ENCODE measurements around the gene ZNF688.
"Not testable (repeated sequence)": the region's sequence is repeated elsewhere in the genome, so short reads cannot be mapped to it uniquely, and the experiment has no call there.

ZNF688 gene

GRCh38 chr16:30543067-30543466 lies 28.4 kb downstream of the ZNF688 start:
- DNase-seq: no peak
- no peaks in the 10 kb centered on the region for H3K36me3 ChIP-seq (replicated peaks)
- H3K27ac ChIP-seq: no peak overlapping the region
- H3K27me3 ChIP-seq (replicated peaks): no peaks in the 10 kb centered on the region
- no peak overlapping the region for H3K4me3 ChIP-seq (ENCODE audit: low read depth, low read length)
- in situ Hi-C loops (cut with HindIII; ENCODE audit: low pct_ligation_motif_present, low sequenced_read_pairs): no loop called here
- TF ChIP-seq, protein P1, sequence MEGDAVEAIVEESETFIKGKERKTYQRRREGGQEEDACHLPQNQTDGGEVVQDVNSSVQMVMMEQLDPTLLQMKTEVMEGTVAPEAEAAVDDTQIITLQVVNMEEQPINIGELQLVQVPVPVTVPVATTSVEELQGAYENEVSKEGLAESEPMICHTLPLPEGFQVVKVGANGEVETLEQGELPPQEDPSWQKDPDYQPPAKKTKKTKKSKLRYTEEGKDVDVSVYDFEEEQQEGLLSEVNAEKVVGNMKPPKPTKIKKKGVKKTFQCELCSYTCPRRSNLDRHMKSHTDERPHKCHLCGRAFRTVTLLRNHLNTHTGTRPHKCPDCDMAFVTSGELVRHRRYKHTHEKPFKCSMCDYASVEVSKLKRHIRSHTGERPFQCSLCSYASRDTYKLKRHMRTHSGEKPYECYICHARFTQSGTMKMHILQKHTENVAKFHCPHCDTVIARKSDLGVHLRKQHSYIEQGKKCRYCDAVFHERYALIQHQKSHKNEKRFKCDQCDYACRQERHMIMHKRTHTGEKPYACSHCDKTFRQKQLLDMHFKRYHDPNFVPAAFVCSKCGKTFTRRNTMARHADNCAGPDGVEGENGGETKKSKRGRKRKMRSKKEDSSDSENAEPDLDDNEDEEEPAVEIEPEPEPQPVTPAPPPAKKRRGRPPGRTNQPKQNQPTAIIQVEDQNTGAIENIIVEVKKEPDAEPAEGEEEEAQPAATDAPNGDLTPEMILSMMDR (IDR thresholded peaks at IDR 0.05; ENCODE audit: low read depth, low read length, missing control alignments): no peak

DNA sequence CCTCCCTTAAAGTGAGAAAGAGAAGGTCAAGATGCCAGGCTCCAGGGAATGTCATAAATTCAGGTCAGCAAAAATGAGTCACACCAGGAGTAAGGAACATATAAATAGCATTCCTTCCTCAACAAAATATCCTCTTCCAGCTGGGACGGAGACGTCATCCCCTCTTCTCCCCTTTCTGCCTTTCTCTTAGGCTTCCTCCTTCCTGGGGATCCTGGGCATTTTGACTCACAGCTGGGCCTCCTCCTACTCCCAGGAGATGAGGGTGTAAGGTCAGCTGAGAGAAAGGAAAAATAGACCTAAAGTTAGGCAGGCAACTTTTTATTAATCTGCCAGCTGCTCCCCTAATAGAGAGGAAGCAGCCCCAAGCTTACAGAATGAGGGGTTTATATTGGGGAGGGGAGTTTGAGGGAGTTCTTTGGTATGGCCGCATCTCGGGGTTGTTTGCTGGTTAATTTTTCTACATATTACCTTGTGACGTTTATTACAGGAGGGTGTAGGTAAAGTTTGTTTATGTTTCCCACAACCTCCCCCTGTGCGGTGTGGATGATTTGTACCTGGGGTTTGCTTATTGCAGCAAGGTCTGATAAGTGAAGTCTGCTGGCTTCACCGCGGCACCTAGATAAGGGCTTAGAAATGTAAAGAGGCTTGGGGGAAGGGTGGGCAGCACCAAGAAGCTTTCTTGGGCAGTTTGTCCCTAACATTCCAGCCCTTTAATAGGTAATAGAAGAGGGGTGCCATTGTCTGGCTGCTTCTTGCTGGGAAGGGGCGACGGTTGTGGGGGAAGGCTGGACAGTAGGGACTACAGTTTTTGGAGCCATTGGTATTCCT lies 29.8 kb downstream of the ZNF688 start:
- no peak overlapping the region for H3K27ac ChIP-seq
- TF ChIP-seq, protein P1 (IDR thresholded peaks at IDR 0.05; ENCODE audit: low read depth, low read length, missing control alignments): no peak
- in situ Hi-C loops (cut with HindIII; ENCODE audit: low pct_ligation_motif_present, low sequenced_read_pairs): no loop called here

GRCh38 chr16:30540916-30541464 lies 30.5 kb downstream of the ZNF688 start:
- H3K4me3 ChIP-seq (ENCODE audit: low read depth, low read length); H3K27me3 ChIP-seq (replicated peaks); H3K36me3 ChIP-seq (replicated peaks); H3K27ac ChIP-seq; in situ Hi-C loops (cut with HindIII; ENCODE audit: low pct_ligation_motif_present, low sequenced_read_pairs); DNase-seq: not testable (repeated sequence)

More for the DNA sequence above, 29.8 kb downstream of the ZNF688 start:
- Histone ChIP-seq H3K27me3 (replicated peaks) (no peaks in the 10 kb centered on the region), H3K4me3 (ENCODE audit: low read depth, low read length) (no peak overlapping the region), H3K36me3 (replicated peaks) (no peaks in the 10 kb centered on the region)
- peak; percentile 15 for DNase-seq

DNA sequence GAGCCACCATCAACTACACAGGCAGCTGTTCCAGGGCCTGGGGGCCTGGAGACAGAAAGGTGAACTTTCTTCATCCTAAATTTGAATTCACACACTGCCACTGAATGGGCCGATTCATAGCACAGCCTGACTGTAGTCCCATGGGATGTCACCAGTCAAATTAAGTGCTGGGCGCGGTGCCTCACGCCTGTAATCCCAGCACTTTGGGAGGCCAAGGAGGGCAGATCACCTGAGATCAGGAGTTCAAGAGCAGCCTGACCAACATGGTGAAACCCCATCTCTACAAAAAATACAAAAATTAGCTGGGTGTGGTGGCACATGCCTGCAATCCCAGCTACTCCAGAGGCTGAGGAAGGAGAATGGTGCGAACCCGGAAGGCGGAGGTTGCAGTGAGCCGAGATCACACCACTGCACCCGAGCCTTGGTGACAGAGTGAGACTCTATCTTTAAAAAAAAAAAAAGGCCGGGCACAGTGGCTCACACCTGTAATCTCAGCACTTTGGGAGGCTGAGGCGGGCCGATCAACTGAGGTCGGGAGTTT lies 31.5 kb downstream of the ZNF688 start:
- in situ Hi-C loops (cut with HindIII; ENCODE audit: low pct_ligation_motif_present, low sequenced_read_pairs); H3K36me3 ChIP-seq (replicated peaks); H3K4me3 ChIP-seq (ENCODE audit: low read depth, low read length); H3K27me3 ChIP-seq (replicated peaks); DNase-seq; H3K27ac ChIP-seq: not testable (repeated sequence)

DNA sequence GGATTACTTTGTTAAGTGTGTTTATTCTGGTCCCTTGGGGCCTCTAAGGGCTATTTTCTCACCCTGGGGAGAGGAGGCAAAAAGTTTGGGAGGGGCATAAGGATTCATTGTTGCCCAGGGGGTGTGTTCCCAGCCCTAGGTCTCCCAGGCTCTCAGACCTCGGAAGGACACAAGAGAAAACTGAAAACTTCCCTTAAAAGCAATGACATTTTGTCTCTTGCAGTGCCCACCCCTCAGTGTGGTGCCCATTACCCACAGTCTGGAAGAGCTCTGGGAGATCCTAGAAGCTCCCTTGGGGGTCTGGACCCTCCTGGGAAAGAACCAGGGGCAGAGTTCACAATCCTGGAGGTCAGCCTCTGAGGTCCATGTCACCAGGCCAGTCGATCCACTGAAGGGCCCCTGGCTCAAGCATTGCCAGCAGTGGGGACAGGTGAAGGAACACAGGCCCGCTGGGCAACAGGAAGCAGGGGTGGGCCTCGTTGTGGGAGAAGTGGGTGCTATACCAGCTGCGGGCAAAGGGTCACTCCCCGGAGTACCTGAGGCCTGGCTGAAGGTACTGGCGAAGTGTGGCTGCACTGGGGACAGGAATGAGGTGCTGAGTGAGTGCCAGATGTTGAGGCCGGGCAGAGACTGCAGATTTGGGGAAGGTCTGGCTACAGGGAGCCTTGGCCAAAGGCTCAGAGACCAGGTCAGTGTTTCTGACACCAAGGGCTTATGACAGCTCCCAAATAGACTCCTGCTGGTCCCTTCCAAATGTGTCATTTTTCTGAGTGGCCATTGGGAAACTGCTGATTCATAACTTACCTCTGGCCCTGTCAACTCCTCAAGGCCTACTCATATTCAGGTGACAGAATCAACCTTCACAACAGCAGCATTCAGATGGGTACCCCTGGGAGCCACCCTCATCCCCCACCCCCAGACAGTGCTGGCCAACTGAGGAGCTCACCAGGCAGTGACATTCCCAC lies 32.2 kb downstream of the ZNF688 start:
- Histone ChIP-seq H3K27ac (no peak overlapping the region), H3K36me3 (replicated peaks) (no peaks in the 10 kb centered on the region), H3K27me3 (replicated peaks) (no peaks in the 10 kb centered on the region), H3K4me3 (ENCODE audit: low read depth, low read length) (no peak overlapping the region)
- in situ Hi-C loops (cut with HindIII; ENCODE audit: low pct_ligation_motif_present, low sequenced_read_pairs): no loop called here
- no peak for DNase-seq
- TF ChIP-seq, protein P1 (IDR thresholded peaks at IDR 0.05; ENCODE audit: low read depth, low read length, missing control alignments): no peak

- DNase-seq; H3K36me3 ChIP-seq (replicated peaks); H3K4me3 ChIP-seq (ENCODE audit: low read depth, low read length); in situ Hi-C loops (cut with HindIII; ENCODE audit: low pct_ligation_motif_present, low sequenced_read_pairs); H3K27ac ChIP-seq; H3K27me3 ChIP-seq (replicated peaks): not testable (repeated sequence)
These were observed 35.0 kb downstream of the ZNF688 start for GRCh38 chr16:30536391-30537024.

Measured in brain microvascular endothelial cell (primary cell).